Esophagus squamous epithelium (tissue), 4 donors: ENCODE measurements around the gene ARNT2.

Experiments
- POLR2A ChIP-seq, 4 donors: fragments of 450-650 bp; IDR thresholded peaks; one replicate each; pipeline ENCODE4 v1.6.1; 2017; ENCODE audit warnings: antibody characterized with exemption in 4 of 4, mild to moderate bottlenecking in 4 of 4, moderate library complexity in 3 of 4
- TF ChIP-seq, protein P1 (sequence below), 6 experiments: fragments of 450-650 bp in 4 of 6; fragments of 200-600 bp in 2 of 6; sonication (generic) in 2 of 6; IDR thresholded peaks; one replicate each; pipeline ENCODE4 v1.5.1; 2016 to 2019; ENCODE audit warnings: antibody characterized with exemption in 6 of 6, mild to moderate bottlenecking in 4 of 6, moderate library complexity in 4 of 6

DNA sequence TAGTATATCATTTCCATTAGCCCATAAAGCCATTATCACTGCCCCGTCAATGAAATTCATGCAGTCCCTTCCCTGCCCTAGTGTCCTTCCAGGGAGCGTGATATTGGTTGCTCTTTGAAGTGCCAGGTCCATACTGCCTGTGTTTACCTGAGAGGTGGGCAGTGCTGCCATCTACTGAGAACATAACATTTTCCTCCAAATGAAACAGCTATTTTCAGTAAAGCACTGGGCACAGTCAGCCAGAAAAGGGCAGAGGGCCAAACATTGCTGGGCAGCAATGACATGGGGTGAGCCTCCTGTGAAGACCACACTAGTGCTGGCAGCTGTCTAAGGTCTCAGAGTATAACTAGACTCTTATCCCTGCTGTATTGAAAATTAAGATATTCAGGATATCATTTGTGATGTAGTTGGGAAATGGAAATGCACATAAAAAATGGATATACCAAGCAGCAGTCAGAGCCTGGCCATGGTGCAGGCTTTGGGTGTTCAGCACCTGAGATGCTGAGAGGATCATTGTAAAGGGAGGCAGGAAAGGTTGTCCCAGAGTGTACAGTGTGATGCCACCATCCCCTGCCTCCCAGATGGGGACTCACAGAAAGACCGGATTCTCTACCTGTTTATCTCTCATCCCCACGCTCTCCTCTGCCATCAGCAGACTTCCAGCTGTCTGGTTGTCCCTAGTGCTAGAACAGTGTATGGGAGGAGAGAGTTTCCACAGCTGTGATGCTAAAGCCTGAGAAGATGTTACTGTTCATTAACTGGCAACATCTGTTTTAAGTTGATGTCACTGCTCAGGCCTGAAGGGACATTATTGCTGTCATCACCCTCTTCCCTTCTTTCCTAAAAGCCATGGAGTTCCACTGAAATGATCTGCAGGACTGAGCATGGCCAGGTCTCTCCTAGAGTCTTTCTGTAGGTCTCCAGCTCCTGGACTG, 108.8 kb downstream of the ARNT2 start:
- TF ChIP-seq, protein P1, sequence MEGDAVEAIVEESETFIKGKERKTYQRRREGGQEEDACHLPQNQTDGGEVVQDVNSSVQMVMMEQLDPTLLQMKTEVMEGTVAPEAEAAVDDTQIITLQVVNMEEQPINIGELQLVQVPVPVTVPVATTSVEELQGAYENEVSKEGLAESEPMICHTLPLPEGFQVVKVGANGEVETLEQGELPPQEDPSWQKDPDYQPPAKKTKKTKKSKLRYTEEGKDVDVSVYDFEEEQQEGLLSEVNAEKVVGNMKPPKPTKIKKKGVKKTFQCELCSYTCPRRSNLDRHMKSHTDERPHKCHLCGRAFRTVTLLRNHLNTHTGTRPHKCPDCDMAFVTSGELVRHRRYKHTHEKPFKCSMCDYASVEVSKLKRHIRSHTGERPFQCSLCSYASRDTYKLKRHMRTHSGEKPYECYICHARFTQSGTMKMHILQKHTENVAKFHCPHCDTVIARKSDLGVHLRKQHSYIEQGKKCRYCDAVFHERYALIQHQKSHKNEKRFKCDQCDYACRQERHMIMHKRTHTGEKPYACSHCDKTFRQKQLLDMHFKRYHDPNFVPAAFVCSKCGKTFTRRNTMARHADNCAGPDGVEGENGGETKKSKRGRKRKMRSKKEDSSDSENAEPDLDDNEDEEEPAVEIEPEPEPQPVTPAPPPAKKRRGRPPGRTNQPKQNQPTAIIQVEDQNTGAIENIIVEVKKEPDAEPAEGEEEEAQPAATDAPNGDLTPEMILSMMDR (IDR thresholded peaks at IDR 0.05) = no peak
- TF ChIP-seq POLR2A (IDR thresholded peaks at IDR 0.05) = no peak
